HG03575 (cell line): ENCODE data around the gene ASF1B.

Experiments
- ATAC-seq: cut with Tn5 transposase; IDR thresholded peaks from one replicate; pipeline ENCODE4 v1.9.1; 2021; ENCODE audit not compliant: unreplicated experiment, insufficient number of reproducible peaks, low FRiP score; ENCODE audit errors: extremely low read depth

The ASF1B gene

GRCh38 chr19:14114439-14114838 is 21.9 kb downstream of the ASF1B start:
- ATAC-seq = no peak

DNA sequence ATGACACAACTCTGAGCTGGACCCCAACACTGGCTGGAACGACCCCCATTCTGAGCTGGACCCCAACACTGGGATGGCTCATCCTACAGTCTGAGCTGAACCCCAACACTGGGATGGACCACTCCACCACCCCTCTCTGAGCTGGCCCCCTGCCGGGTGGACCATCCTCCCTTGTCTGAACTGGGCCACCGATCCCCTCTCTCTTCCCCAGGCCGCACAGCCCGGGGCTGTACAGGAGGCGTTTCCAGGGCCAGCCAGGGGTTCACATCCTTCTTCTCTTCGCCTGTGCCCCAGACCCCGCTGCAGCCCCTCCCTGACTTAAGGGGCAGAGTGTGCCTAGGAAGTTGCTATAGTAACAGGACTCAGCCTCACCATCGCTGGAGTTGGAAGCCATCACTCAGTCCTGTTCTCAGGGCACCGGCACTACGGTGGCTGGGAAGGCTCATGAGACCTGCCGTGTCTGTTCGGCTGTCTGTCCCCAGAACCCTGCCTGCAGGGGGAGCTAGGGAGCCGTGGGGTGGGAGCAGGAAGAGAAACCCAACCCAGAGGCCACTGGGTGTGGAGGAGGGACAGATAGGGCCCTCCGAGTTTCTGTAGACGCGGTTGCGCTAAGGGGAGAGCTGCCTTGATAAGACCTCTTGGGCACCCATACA is 22.5 kb downstream of the ASF1B start:
- ATAC-seq = no peak

- ATAC-seq = no peak
Measured at GRCh38 chr19:14112809-14113385, 23.5 kb downstream of the ASF1B start.

GRCh38 chr19:14112051-14112808 is 24.2 kb downstream of the ASF1B start:
- no peak for ATAC-seq

GRCh38 chr19:14111486-14111885 is 24.9 kb downstream of the ASF1B start:
- no peak for ATAC-seq

DNA sequence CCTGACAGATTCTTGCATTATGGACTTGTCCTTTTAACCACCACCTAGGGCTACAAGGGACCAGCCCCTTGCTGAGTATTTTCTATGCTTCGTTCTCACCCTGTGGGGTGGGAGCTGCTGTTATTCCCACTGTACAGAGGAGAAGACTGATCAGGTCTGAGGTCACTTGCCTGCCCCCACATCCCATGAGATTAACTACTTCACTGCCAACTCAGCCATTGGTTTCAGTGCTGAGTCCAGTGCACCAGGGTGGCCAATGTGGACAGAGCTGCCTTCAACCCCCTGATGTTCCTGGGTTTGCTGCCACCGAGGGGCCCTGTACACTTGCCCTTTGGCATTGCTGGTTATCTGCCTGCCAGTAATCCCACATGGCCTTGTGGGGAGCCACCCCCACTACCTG is 25.7 kb downstream of the ASF1B start:
- ATAC-seq = no peak

DNA sequence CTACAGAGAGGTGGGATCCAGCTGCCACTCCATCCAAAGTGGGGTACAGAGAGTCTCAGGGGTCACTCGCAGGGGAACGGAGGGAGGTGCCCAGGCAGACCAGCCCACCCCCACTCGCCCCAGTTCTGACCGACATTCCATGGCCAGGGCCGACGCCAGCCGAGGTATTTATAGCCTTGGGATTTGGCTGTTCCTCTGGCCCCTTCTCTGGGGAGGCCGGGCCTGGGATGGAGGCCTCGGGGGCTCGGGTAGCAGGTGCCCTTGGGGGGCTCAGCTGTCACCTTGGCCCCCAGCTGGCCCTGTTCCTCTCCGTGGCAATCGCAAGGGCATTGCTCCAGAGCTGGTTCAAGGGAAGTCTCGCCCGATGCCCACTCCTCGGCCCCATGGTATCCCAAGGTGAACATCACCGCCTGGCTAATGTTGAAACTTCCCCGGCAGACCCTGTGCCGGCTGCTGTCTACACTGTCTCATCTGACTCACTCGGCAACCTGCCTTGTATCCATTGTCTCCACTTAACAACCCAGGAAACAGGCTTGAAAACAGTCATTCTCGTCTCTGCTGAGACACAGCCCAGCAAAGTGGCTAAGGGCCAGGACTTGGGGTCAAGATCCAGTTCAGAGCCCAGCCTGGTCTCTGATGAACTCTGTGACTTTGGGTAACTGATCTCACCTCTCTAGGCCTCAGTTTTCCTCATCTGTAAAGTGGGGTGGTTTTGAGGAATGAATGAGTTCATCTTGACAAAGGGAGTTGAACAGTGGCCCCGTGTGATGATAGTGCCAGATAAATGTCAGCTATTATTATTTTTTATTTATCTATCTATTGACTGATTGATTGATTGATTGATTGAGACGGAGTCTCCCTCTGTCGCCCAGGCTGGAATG is 28.6 kb downstream of the ASF1B start:
- no peak for ATAC-seq

DNA sequence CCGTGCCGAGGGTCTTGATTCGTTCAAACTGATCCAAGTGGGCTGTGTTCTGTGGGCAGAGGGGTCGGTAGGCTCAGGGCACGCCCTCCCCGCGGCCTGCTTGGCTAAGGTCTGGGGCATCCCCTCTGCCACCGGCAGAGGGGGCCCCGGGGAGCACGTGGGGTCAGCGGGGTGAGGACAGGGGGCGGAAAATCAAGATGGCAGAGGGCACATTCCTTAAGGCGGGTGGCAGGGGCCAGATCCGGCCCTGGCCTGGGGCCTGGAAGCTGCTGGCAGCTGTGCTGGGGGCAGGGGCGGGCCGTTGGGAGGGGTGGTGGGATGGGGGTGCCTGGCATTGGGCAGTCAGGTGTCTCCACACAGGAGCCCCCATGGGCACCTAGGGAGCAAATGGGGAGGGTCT is 29.5 kb downstream of the ASF1B start:
- ATAC-seq = no peak

DNA sequence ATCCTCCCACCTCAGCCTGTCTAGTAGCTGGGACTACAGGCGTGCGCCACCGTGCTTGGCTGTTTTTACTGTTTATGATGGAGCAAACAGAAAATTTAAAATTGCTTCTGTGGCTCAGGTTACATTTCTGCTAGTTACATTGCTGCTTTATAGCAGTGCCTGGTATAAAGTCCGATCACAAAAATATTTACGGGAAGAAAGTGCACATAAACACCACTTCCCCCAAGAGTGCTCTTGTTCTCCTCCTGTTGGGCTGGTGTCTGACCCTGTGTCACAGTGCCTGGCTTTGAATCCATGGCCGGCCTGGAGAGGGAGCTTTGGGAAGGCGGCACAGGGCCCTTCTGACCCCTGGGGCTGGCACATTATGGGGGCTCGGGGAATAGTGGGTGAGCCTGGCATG is 30.7 kb downstream of the ASF1B start:
- ATAC-seq = no peak

DNA sequence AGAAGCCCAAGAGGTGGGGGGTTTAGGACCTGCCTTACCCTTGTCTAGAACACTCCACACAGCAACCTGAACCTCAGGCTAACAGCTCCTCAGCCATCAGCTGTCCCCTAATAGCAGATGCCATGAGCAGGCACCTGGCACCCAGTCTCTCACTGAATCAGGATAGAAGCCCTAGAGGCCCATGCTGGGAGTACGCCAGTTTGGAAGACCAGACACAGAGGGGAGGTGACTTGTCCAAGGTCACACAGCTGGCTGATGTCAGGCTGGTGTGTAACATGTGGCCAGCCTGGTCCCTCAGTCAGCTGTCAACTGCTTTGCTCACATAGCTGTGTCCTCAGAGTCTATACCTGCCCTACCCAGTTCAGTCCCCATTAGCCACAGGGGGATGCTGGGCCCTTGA is 33.1 kb downstream of the ASF1B start:
- no peak for ATAC-seq

DNA sequence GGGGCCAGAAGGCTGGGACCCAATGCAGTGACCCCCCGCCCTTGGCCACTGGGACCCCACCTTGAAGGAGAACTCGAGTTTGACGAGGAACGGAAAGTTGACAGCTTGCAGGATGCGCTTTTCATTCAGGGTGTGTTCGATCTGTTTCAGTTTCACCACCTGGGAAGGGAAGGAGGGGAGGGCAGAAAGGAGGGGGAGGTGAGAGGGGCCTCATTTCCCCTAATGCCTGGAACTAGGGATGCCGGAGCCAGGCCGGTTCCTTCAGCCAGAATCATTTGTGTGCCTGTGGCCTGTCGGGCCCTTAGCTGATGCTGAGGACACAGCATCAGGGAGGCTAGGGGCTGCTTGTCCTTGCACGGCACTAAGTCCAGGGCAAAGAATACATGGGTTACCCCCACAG is 33.6 kb downstream of the ASF1B start:
- no peak for ATAC-seq

- ATAC-seq = no peak
Measured at GRCh38 chr19:14102102-14102696, 34.2 kb downstream of the ASF1B start.

GRCh38 chr19:14101003-14101545 is 35.3 kb downstream of the ASF1B start:
- ATAC-seq = no peak

DNA sequence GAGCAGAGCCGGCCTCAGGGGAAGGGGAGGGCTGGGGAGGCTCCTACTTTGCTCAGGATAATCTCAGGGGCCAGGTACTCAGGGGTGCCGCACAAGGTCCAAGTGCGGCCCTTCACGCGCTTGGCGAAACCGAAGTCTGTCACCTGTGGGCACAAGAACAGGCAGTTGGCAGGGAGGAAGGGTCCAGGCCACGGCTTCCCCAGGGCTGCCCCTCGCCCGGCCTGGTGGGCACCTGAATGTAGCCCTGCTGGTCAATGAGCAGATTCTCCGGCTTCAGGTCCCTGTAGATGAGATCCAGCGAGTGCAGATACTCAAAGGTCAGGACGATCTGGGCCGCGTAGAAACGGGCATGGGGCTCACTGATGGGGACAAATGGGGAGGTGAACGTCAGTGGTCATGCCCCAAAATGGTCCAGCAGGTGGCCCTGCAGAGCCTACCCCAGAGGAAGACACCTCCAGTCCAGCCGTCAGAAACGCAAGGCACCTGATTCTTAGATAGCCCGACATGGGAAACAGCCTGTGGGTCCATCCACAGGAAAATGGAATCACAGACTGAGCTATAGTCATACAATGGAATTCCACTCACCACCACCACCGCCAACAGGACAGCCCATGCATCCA is 38.7 kb downstream of the ASF1B start:
- ATAC-seq = no peak

DNA sequence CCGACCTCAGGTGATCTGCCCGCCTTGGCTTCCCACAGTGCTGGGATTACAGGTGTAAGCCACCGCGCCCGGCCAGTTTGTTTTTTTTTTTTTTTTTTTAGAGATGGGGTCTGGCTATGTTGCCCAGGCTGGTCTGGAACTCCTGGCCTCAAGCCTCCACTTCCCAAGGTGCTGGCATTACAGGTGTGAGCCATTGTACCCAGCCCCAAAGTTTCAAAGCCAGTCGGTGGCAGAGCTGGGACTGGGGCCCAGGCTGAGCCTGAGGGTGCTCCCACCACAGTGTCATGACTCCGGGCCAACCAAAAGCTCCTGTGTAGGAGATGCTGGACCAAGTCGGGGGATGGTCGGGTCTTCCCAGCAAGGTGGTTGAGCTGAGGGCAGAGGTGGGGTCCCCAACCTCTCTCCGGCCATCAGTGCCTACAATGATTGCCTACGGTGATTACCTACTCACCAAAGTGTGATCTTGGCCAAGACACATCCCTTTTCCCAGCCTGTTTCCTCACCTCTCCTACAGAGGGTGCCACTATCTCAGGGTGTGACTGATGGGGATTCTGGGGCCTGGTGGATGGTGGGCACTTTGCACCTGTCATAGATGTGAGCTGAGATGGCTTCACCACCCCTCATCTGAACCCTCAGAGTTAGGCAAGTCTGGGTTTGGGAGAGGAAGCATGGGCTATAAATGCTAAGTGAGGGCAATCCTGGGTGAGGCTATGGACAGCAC is 40.0 kb downstream of the ASF1B start:
- ATAC-seq = no peak

DNA sequence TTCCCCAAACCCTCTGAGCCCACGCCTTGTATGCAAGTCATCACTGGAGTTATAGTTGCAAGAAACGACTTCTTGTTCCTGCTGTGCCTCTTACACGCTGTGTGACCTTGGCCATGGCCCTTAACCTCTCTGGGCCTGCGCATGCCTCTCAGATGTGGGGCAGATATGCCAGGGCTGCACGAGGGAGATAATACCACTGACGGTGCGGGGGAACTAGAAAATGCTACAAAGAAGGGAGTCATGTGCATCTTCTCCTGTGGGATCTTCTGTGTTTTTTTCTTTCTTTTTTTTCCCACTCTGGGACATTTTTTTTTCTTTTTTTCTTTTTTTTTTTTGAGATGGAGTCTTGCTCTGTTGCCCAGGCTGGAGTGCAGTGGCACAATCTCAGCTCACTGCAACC is 41.5 kb downstream of the ASF1B start:
- no peak for ATAC-seq

DNA sequence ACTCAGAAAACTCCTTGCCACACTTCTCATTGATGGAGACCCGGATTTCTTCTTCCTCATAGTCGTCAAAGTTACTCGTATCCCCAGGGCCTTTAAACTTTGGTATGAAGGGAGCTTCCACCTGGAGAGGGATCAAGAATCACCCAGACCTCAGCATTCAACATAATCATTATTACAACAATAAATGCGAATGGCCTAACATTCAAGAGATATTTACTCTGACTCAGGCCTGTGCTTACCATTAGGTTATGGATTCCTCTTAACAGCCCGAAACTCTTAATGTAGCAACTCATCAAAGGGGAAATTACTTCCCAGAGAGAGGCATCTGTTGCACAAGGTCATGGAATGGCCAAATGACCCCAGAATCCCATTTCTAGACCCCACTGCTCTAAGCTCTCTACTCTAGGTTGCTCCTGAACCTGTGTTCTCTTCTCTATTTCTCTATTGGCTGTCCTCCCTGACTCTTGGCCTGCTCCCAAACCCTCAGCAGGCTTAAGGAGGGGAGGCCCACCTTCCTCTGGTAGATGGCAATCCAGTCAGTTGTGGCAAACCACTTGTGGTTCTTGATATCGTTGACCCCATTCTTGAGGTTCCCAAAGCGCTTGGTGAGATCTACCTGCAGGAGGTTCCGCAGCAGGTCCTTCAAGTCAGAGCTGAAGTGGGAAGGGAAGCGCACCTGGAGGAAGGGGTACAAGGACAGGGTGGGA is 43.1 kb downstream of the ASF1B start:
- ATAC-seq = no peak
